GM18508 (cell line): ENCODE data around the gene TEX51.

Experiments used
- ATAC-seq: cut with Tn5 transposase; IDR thresholded peaks from one replicate; pipeline ENCODE4 v1.9.1; 2021; ENCODE audit warnings: moderate number of reproducible peaks; ENCODE audit not compliant: insufficient read depth, unreplicated experiment

Gene TEX51

DNA sequence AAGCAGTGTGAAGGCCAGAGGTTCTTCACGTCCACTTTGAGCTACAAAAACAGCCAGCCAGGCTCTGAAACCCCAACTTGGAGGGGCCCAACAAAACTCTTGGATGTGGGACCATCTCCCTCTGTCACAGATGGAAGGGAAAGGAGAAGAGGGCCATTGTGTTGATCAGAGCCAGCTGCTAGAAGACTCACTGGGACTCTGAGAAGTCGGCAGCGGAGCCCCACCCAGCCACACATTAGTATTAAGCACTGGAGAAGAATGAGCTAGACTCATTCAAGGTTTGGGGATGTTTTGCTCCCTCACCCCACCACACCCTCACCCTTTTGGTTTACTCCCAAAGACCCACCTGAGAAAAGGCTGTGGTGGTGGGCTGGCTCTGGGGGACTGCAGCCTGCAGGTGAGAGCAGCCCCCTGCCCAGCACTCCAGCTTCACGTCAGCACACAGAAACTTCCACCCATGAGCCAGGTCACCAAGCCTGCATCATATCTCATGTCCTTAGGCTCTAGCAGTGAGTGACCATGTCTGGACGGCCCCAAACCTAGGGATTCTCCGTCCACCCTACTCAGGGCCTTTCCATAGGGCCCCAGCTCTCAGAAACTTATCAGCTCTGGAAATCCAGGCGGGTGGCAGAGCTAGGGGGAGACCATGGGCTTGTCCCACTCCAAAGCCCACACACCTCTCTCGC, 12.6 kb downstream of the TEX51 start:
- ATAC-seq: no peak

GRCh38 chr2:126912201-126912600, 13.5 kb downstream of the TEX51 start:
- no peak for ATAC-seq

GRCh38 chr2:126913329-126913728, 14.6 kb downstream of the TEX51 start:
- no peak for ATAC-seq

- ATAC-seq: no peak
These were observed 15.4 kb downstream of the TEX51 start for GRCh38 chr2:126913881-126914615.

GRCh38 chr2:126914811-126915500, 16.3 kb downstream of the TEX51 start:
- ATAC-seq: no peak

DNA sequence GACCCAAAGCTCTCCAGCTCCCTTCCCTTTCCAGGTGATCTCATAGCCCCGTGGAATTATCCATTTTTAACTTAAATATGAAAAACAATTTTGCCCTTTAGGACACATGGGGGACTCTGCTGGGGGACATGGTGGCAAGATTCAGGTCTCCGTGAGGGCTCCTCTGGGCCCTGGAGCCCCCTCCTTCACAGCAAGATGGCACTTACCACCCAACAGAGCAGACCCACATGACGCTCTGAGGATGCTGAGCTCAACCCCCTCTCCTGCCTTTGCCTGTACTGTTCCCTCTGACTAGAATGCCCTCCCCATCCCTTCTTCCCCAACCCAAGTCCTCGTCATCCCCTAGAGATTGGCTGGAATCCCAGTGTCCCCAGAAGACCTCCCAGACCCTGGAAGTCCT, 17.2 kb downstream of the TEX51 start:
- ATAC-seq: no peak

- no peak for ATAC-seq
These were observed 18.1 kb downstream of the TEX51 start for GRCh38 chr2:126916744-126917143.

DNA sequence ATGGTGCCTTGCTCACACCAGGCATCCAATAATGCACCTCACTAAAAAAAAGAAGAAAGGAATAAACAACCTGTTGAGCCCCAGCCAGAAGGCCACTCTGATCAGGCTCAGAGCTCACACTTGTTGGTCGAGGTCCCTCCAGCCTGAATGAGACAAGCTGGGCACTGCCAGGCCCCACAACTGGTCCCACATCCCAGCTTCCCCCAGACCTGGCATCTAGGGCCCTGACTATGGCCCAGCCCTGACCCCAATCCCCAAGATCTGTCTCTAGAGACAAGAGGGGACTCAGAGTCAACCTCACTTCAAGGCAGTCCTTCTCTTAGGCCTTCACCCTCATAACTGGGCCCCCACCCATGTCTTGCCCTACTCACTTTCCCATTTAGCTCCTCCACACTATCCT, 22.4 kb downstream of the TEX51 start:
- ATAC-seq: no peak

DNA sequence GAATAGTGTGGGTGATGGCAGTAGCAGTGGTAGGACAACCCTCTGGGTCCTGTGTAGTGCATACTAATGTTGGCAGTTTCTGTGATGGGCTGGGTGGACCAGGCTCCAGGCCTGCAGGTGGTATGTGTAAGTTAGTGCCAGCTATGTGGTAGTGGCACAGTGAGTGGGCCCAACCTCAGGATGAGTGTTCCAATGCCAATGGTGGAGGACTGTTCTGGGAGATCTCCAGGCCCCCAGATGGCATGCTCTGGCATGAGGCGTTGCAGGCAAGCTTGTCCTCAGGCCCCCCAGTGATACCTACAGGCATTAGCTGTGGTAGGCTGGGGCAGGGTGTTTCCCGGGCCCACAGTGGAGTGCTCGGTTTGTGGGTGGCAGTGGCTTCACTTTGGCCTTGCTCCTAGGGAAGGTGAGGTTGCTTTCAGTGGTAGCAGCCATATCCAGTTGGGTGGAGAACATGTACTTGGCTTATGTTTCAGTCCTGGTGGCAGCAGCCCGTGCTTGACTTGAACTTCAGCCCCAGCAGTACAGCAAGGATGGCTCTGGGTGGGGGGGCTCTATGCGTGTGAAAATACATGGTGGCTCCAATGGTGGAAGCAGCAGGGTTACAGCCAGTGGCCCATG, 32.4 kb downstream of the TEX51 start:
- ATAC-seq: no peak

DNA sequence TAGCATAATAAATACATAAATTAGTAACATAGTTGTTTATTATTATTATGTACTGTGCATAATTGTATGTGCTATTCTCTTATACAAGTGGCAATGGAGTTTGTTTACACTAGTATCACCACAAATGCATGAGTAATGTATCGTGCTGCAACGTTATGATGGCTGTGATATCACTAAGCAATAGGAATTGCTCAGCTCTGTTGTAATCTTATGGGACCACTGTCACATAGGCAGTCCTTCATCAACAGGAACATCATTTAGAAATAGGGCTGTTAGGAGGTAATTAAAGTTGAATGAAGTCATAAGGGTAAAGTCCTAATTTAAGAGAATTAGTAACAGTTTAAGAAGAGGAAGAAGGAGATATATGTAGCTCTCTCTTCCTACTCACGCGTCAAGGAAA, 33.8 kb downstream of the TEX51 start:
- no peak for ATAC-seq

DNA sequence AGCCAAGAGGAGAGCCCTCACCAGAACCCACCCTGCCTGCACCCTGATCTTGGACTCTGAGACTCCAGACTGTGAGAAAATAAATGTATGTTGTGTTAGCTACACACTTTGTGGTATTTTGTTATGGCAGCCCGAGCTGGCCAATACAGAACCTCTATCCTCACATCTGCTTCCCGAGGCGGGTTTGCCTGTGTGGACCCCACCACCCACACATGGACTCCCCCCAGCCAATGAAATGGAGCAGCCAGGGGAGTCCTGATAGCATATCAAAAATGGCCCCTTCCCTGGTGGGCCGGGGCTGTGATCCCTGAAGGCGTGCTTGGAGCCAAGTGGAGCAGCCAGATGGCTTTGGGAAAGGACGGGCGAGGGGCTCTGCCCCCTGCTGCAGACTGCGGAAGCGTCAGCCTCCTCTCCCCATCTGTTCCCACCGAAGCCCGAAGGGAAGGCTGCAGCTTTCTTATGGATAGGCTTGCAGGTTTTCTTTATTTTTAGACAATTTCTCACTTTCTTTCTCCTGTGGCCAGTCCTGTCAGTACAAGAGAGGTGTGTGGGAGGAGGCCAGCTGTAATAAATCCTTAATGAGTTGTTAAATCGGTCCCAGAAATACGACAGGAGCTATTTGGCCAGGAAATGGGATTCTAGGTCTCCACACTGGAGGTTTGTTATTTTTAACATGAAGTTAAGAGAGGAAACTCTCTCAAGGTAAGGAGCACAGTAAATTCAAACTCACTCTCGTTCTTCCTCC, 34.4 kb downstream of the TEX51 start:
- no peak for ATAC-seq

DNA sequence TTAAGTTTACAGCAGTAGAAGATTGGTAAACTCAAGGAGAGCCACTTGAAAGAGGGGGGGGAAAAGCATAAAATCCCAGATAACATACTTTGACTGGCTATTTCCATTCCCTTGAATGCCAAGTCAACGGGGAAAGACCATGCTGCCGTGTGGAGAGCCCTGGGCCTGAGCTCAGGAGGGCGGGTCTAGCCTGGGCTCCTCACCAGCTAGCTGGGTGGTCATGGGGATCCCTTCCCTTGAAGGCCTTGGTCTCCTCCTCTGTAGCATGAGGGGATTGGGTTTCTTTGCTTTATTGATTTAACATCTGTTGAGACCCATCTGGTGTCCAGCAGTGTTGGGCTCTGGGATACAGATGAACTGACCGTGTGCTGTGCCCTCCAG, 35.0 kb downstream of the TEX51 start:
- ATAC-seq: no peak

DNA sequence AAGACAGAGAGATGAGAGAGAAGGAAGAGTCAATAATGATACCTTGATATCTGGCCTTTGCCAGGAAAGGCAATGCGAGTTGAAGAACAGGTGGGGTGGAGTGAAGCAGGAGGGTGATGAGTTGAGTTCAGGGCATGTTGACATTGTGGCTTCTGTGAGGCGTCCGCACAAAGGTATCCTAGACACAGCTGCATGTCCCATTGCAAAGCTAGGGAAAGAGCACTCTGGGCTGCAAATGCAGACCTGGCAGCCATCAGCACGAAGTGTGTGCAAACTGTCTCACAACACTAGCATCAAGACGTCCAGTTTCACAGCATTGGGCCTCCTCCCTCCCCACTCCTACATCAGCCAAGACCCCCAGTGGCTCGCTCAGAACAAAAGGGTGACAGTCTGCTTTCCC, 36.1 kb downstream of the TEX51 start:
- ATAC-seq: no peak

DNA sequence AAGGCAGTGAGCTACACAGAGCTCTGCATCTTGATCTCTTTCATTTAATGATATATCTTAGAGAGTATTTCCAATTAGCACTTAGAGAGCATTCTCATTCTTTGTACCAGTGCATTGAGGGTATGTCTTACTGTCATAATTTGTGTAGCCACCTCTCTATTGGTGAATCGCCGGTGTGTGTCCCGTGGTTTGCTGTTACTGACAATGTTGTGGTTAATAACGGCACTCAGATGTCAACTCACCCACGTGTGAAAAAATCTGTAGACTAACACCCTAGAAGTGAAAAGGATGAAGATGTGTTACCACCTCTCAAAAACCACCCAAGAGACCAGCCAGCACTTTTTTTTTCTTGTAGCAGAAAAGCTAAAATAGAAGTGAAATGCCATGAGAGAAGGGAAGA, 37.1 kb downstream of the TEX51 start:
- ATAC-seq: no peak

DNA sequence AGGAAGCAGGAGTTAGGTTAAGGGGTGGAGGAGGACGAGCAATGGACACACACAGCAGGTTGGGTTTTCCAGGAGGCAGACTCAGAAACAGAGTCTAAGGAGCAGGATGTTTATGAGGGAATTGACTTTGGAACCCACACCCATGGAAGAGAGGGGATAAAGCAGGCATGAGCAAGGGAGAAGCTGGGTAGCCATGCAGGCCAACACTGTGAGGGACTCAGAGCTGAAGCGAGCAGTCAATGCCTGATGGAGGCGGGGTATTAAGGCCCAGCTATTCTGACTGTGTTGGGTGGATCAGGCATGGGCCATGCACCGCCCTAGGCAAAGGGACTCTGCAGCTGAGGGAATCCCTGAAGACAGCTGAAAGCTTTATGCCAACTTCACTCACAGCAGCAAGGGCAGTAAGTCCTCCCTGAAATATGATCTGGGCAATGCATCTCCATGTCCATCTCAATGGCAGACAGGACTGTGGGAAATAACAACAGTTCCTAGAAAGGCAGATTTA, 37.6 kb downstream of the TEX51 start:
- ATAC-seq: no peak

DNA sequence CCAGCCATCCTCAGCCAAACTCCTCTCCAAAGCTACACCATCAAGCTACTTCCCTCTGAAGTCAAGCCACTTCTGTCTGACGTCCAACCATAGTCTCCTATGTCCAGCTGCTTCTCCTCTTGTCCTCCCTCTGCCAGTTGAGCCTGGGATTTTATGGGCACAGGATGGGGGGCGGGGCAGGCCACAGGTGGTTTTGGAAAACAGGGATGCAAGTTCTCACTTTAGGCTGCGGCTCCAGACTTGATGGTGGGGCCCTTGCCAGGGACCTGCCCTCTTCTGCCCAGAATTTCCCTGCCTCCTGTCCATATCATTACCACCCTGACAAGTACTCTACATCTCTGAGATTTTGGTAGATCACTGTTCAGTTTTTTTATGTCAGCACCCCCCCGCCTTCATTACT, 41.6 kb downstream of the TEX51 start:
- ATAC-seq: no peak

GRCh38 chr2:126942427-126943203, 43.9 kb downstream of the TEX51 start:
- ATAC-seq: no peak

GRCh38 chr2:126943612-126944348, 45.1 kb downstream of the TEX51 start:
- no peak for ATAC-seq

GRCh38 chr2:126945118-126945517, 46.4 kb downstream of the TEX51 start:
- no peak for ATAC-seq
